Measurements from ENCODE around the gene EIF3J.
"Not testable (repeated sequence)": the region's sequence is repeated elsewhere in the genome, so short reads cannot be mapped to it uniquely, and the experiment has no call there.

EIF3J gene

GRCh38 chr15:44541282-44541958, 4.5 kb downstream of the EIF3J start:
- 100% methylated on average over 1 to 2 of the region's 4 CpGs for whole genome bisulfite sequencing, 2 experiments (ENCODE audit: insufficient coverage in 2 of 2)
- Histone ChIP-seq H3K4me1 (ENCODE audit: control insufficient read depth, insufficient read depth, low read length, poor library complexity, severe bottlenecking) (peaks cover 6% of the 10 kb centered on the region), H3K9me3 (ENCODE audit: control insufficient read depth, low read length) (no peaks in the 10 kb centered on the region), H3K36me3 (ENCODE audit: control insufficient read depth, insufficient read depth, low read length) (peaks cover 57% of the 10 kb centered on the region), H3K4me3 (ENCODE audit: extremely low read depth, insufficient read depth, low read length, poor library complexity, severe bottlenecking) (no peak overlapping the region), H3K27ac (ENCODE audit: low read depth, low read length, severe bottlenecking) (no peak overlapping the region)

GRCh38 chr15:44542596-44542995, 5.6 kb downstream of the EIF3J start:
- Histone ChIP-seq H3K4me3 (ENCODE audit: extremely low read depth, insufficient read depth, low read length, poor library complexity, severe bottlenecking) (no peak overlapping the region), H3K4me1 (ENCODE audit: control insufficient read depth, insufficient read depth, low read length, poor library complexity, severe bottlenecking) (peaks cover 6% of the 10 kb centered on the region), H3K27ac (ENCODE audit: low read depth, low read length, severe bottlenecking) (no peak overlapping the region), H3K36me3 (ENCODE audit: control insufficient read depth, insufficient read depth, low read length) (peaks cover 65% of the 10 kb centered on the region), H3K9me3 (ENCODE audit: control insufficient read depth, low read length) (no peaks in the 10 kb centered on the region)

GRCh38 chr15:44544745-44545144, 7.8 kb downstream of the EIF3J start:
- H3K27ac ChIP-seq (ENCODE audit: low read depth, low read length, severe bottlenecking); H3K4me3 ChIP-seq (ENCODE audit: extremely low read depth, insufficient read depth, low read length, poor library complexity, severe bottlenecking); H3K9me3 ChIP-seq (ENCODE audit: control insufficient read depth, low read length); H3K4me1 ChIP-seq (ENCODE audit: control insufficient read depth, insufficient read depth, low read length, poor library complexity, severe bottlenecking): not testable (repeated sequence)
- H3K36me3 ChIP-seq (ENCODE audit: control insufficient read depth, insufficient read depth, low read length): peaks cover 65% of the 10 kb centered on the region
- 92 to 94% methylated on average over 2 of the region's 5 CpGs for WGBS, 2 experiments (ENCODE audit: insufficient coverage in 2 of 2)

- WGBS, 2 experiments (ENCODE audit: insufficient coverage in 2 of 2): no CpG with 5 or more reads among the region's 5 CpGs
- Histone ChIP-seq H3K36me3 (ENCODE audit: control insufficient read depth, insufficient read depth, low read length) (peaks cover 68% of the 10 kb centered on the region), H3K4me1 (ENCODE audit: control insufficient read depth, insufficient read depth, low read length, poor library complexity, severe bottlenecking) (peaks cover 3% of the 10 kb centered on the region), H3K27ac (ENCODE audit: low read depth, low read length, severe bottlenecking) (no peak overlapping the region), H3K4me3 (ENCODE audit: extremely low read depth, insufficient read depth, low read length, poor library complexity, severe bottlenecking) (no peak overlapping the region), H3K9me3 (ENCODE audit: control insufficient read depth, low read length) (no peaks in the 10 kb centered on the region)
Measured at GRCh38 chr15:44545913-44546802, 9.2 kb downstream of the EIF3J start.

GRCh38 chr15:44549152-44549551, 12.2 kb downstream of the EIF3J start:
- not testable (repeated sequence) for H3K9me3 ChIP-seq (ENCODE audit: control insufficient read depth, low read length); H3K4me3 ChIP-seq (ENCODE audit: extremely low read depth, insufficient read depth, low read length, poor library complexity, severe bottlenecking); H3K27ac ChIP-seq (ENCODE audit: low read depth, low read length, severe bottlenecking); H3K4me1 ChIP-seq (ENCODE audit: control insufficient read depth, insufficient read depth, low read length, poor library complexity, severe bottlenecking)
- peaks cover 67% of the 10 kb centered on the region for H3K36me3 ChIP-seq (ENCODE audit: control insufficient read depth, insufficient read depth, low read length)
- WGBS, 2 experiments (ENCODE audit: insufficient coverage in 2 of 2): 90 to 96% methylated on average over 6 to 7 of the region's 9 CpGs

- no peaks in the 10 kb centered on the region for H3K4me1 ChIP-seq (ENCODE audit: control insufficient read depth, insufficient read depth, low read length, poor library complexity, severe bottlenecking)
Measured at GRCh38 chr15:44550256-44550655, 13.3 kb downstream of the EIF3J start.

GRCh38 chr15:44550734-44551133, 13.8 kb downstream of the EIF3J start:
- Histone ChIP-seq H3K9me3 (ENCODE audit: control insufficient read depth, low read length) (no peaks in the 10 kb centered on the region), H3K36me3 (ENCODE audit: control insufficient read depth, insufficient read depth, low read length) (peaks cover 79% of the 10 kb centered on the region), H3K4me3 (ENCODE audit: extremely low read depth, insufficient read depth, low read length, poor library complexity, severe bottlenecking) (no peak overlapping the region), H3K27ac (ENCODE audit: low read depth, low read length, severe bottlenecking) (no peak overlapping the region), H3K4me1 (ENCODE audit: control insufficient read depth, insufficient read depth, low read length, poor library complexity, severe bottlenecking) (no peaks in the 10 kb centered on the region)
- WGBS, 2 experiments (ENCODE audit: insufficient coverage in 2 of 2): 92 to 94% methylated on average over 2 of the region's 4 CpGs

More at GRCh38 chr15:44550256-44550655, 13.3 kb downstream of the EIF3J start:
- Histone ChIP-seq H3K36me3 (ENCODE audit: control insufficient read depth, insufficient read depth, low read length) (peaks cover 74% of the 10 kb centered on the region), H3K4me3 (ENCODE audit: extremely low read depth, insufficient read depth, low read length, poor library complexity, severe bottlenecking) (no peak overlapping the region), H3K9me3 (ENCODE audit: control insufficient read depth, low read length) (no peaks in the 10 kb centered on the region), H3K27ac (ENCODE audit: low read depth, low read length, severe bottlenecking) (no peak overlapping the region)
- 86% methylated on average over 1 of the region's 3 CpGs; no CpG with 5 or more reads in 1 of the 2 experiments for WGBS, 2 experiments (ENCODE audit: insufficient coverage in 2 of 2)

GRCh38 chr15:44554934-44555723, 18.2 kb downstream of the EIF3J start:
- peaks cover 95% of the 10 kb centered on the region for H3K36me3 ChIP-seq (ENCODE audit: control insufficient read depth, insufficient read depth, low read length)
- no peaks in the 10 kb centered on the region for H3K9me3 ChIP-seq (ENCODE audit: control insufficient read depth, low read length)
- no peak overlapping the region for H3K27ac ChIP-seq (ENCODE audit: low read depth, low read length, severe bottlenecking)
- WGBS, 2 experiments (ENCODE audit: insufficient coverage in 2 of 2): 78 to 92% methylated on average over 1 to 2 of the region's 4 CpGs
- no peak overlapping the region for H3K4me3 ChIP-seq (ENCODE audit: extremely low read depth, insufficient read depth, low read length, poor library complexity, severe bottlenecking)
- H3K4me1 ChIP-seq (ENCODE audit: control insufficient read depth, insufficient read depth, low read length, poor library complexity, severe bottlenecking): no peaks in the 10 kb centered on the region

GRCh38 chr15:44560926-44561325, 24.0 kb downstream of the EIF3J start:
- peaks cover 95% of the 10 kb centered on the region for H3K36me3 ChIP-seq (ENCODE audit: control insufficient read depth, insufficient read depth, low read length)
- H3K27ac ChIP-seq (ENCODE audit: low read depth, low read length, severe bottlenecking); H3K4me3 ChIP-seq (ENCODE audit: extremely low read depth, insufficient read depth, low read length, poor library complexity, severe bottlenecking); H3K4me1 ChIP-seq (ENCODE audit: control insufficient read depth, insufficient read depth, low read length, poor library complexity, severe bottlenecking): not testable (repeated sequence)
- H3K9me3 ChIP-seq (ENCODE audit: control insufficient read depth, low read length): peaks cover 17% of the 10 kb centered on the region

GRCh38 chr15:44565387-44566154, 28.6 kb downstream of the EIF3J start:
- H3K27ac ChIP-seq (ENCODE audit: low read depth, low read length, severe bottlenecking): no peak overlapping the region
- 94 to 100% methylated on average over 7 to 8 of the region's 8 CpGs for WGBS, 2 experiments (ENCODE audit: insufficient coverage in 2 of 2)
- H3K4me3 ChIP-seq (ENCODE audit: extremely low read depth, insufficient read depth, low read length, poor library complexity, severe bottlenecking): no peak overlapping the region
- peaks cover 17% of the 10 kb centered on the region for H3K9me3 ChIP-seq (ENCODE audit: control insufficient read depth, low read length)
- no peaks in the 10 kb centered on the region for H3K4me1 ChIP-seq (ENCODE audit: control insufficient read depth, insufficient read depth, low read length, poor library complexity, severe bottlenecking)
- H3K36me3 ChIP-seq (ENCODE audit: control insufficient read depth, insufficient read depth, low read length): peaks cover 85% of the 10 kb centered on the region
